Nephron (organoid): ENCODE measurements around the gene AGK.

ENCODE experiments used
- H3K27ac Mint-ChIP-seq, 3 experiments: 2 replicates each; pipeline ENCODE4 v1.8.0; 2020; ENCODE audit warnings: mixed read lengths in 3 of 3, mild to moderate bottlenecking in 2 of 3, moderate library complexity in 1 of 3
- H3K27me3 Mint-ChIP-seq: 2 replicates; pipeline ENCODE4 v1.8.0; 2021; ENCODE audit warnings: low read depth, mild to moderate bottlenecking, moderate library complexity, mixed read lengths
- H3K36me3 Mint-ChIP-seq: 2 replicates; pipeline ENCODE4 v1.8.0; 2020; ENCODE audit warnings: low read depth, mixed read lengths
- H3K4me1 Mint-ChIP-seq: 2 replicates; pipeline ENCODE4 v1.8.0; 2020; ENCODE audit warnings: mixed read lengths
- H3K4me3 Mint-ChIP-seq, 3 experiments: 2 replicates each; pipeline ENCODE4 v1.8.0; 2020; ENCODE audit warnings: mild to moderate bottlenecking in 3 of 3, mixed read lengths in 3 of 3, moderate library complexity in 2 of 3
- H3K9me3 Mint-ChIP-seq: 2 replicates; pipeline ENCODE4 v1.8.0; 2020; ENCODE audit warnings: mixed read lengths
- CTCF ChIP-seq, 3 experiments: fragments of 200-600 bp; sonication (generic); IDR thresholded peaks; one replicate each; pipeline ENCODE4 v1.5.0; 2021; ENCODE audit warnings: antibody characterized with exemption in 3 of 3; ENCODE audit not compliant: unreplicated experiment in 3 of 3

The AGK gene

DNA sequence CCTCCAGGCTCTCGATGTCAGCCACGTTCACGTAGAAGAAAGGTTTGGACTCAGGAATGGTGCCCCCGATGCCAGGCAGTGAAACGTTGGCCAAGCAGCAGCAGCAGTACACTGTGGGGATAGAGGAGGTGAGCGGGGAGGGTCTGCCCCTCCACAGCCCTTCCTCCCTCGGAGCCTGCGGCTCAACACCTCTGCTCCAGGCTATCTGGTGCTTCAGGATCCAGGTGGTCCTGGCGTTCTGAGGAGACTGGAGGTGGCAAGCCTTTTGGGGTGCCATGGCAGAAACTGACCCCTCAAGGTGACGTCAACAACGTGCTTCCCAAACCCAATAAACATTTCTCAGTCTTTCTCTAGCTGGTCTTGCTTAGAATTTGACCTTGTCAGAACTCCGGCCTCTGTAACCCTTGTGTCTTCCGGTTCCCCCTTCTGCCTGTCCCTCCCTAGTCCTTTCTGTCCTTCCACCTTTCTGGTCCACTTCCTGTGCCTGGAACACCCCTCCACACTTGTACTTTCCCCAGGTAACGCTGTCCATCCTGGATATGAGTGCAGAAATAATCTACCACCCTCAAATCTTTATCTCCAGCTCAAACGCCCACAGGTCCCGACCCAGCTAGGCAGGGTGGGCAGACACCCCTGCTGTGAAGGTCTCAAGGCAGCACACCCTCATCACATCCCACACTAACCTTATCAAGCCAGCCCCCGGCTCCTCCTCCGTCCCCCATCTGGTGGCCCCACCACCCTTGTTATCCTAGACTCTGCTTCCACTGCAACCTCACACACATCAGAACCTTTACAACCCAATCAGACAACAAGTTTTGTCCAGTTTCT lies 114.2 kb downstream of the AGK start:
- Mint-ChIP-seq H3K4me3 (no peak overlapping the region), H3K4me1 (no peaks in the 10 kb centered on the region), H3K9me3 (no peaks in the 10 kb centered on the region), H3K27ac (no peak overlapping the region), H3K27me3 (no peaks in the 10 kb centered on the region), H3K36me3 (peaks cover 46% of the 10 kb centered on the region)
- no peak for TF ChIP-seq CTCF (IDR thresholded peaks at IDR 0.05; ENCODE audit: unreplicated experiment in 3 of 3)

- H3K9me3 Mint-ChIP-seq = no peaks in the 10 kb centered on the region
- no peak overlapping the region for H3K4me3 Mint-ChIP-seq
- TF ChIP-seq CTCF (IDR thresholded peaks at IDR 0.05; ENCODE audit: unreplicated experiment in 3 of 3) = no peak
- no peak overlapping the region for H3K27ac Mint-ChIP-seq
- no peaks in the 10 kb centered on the region for H3K4me1 Mint-ChIP-seq
- H3K27me3 Mint-ChIP-seq = no peaks in the 10 kb centered on the region
- H3K36me3 Mint-ChIP-seq = peaks cover 47% of the 10 kb centered on the region
Measured at GRCh38 chr7:141666071-141666470, 114.9 kb downstream of the AGK start.

- no peak for TF ChIP-seq CTCF (IDR thresholded peaks at IDR 0.05; ENCODE audit: unreplicated experiment in 3 of 3)
- no peaks in the 10 kb centered on the region for H3K4me1 Mint-ChIP-seq
- H3K27ac Mint-ChIP-seq = no peak overlapping the region
- no peaks in the 10 kb centered on the region for H3K9me3 Mint-ChIP-seq
- H3K36me3 Mint-ChIP-seq = peaks cover 43% of the 10 kb centered on the region
- H3K4me3 Mint-ChIP-seq = no peak overlapping the region
- H3K27me3 Mint-ChIP-seq = no peaks in the 10 kb centered on the region
Measured at GRCh38 chr7:141668853-141669252, 117.6 kb downstream of the AGK start.

- Mint-ChIP-seq H3K27ac (no peak overlapping the region), H3K9me3 (no peaks in the 10 kb centered on the region), H3K27me3 (no peaks in the 10 kb centered on the region), H3K4me1 (peaks cover 8% of the 10 kb centered on the region), H3K4me3 (no peak overlapping the region), H3K36me3 (peaks cover 34% of the 10 kb centered on the region)
- no peak for TF ChIP-seq CTCF (IDR thresholded peaks at IDR 0.05; ENCODE audit: unreplicated experiment in 3 of 3)
Measured at GRCh38 chr7:141671705-141672496, 120.7 kb downstream of the AGK start.

DNA sequence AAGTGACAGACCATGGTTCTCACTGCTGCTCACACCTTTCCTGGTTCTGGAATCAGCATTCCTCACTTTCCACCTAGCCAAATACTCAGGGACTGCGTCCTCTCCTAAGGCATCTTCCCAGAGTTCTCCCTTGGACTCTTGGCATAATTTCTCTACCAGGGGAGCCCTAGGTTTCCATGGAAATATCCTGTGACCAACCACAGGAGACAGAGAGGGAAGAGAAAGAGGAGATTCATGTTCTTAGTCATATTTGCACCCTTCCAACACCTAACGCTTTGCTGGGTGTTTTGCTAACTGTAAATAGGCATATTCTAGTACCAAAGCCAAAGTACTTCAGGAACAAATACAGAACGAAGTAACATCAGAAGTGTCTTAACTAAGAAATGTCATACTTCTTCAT lies 122.1 kb downstream of the AGK start:
- Mint-ChIP-seq H3K36me3 (peaks cover 34% of the 10 kb centered on the region), H3K27me3 (no peaks in the 10 kb centered on the region), H3K27ac (peak overlapping the region in 2 of 3 experiments; percentile 98 to 99), H3K9me3 (no peaks in the 10 kb centered on the region), H3K4me1 (peaks cover 8% of the 10 kb centered on the region), H3K4me3 (no peak overlapping the region)
- TF ChIP-seq CTCF (IDR thresholded peaks at IDR 0.05; ENCODE audit: unreplicated experiment in 3 of 3) = no peak
